NCI-H345 treated with DMSO at 0.1 percent for 48 hours (cell line): ENCODE measurements around the gene CLPTM1L.

ENCODE experiments used
- DNase-seq: peaks from one replicate; lab custom pipeline; 2025; ENCODE audit not compliant: unreplicated experiment; lab: John Stamatoyannopoulos, UW

Gene CLPTM1L

DNA sequence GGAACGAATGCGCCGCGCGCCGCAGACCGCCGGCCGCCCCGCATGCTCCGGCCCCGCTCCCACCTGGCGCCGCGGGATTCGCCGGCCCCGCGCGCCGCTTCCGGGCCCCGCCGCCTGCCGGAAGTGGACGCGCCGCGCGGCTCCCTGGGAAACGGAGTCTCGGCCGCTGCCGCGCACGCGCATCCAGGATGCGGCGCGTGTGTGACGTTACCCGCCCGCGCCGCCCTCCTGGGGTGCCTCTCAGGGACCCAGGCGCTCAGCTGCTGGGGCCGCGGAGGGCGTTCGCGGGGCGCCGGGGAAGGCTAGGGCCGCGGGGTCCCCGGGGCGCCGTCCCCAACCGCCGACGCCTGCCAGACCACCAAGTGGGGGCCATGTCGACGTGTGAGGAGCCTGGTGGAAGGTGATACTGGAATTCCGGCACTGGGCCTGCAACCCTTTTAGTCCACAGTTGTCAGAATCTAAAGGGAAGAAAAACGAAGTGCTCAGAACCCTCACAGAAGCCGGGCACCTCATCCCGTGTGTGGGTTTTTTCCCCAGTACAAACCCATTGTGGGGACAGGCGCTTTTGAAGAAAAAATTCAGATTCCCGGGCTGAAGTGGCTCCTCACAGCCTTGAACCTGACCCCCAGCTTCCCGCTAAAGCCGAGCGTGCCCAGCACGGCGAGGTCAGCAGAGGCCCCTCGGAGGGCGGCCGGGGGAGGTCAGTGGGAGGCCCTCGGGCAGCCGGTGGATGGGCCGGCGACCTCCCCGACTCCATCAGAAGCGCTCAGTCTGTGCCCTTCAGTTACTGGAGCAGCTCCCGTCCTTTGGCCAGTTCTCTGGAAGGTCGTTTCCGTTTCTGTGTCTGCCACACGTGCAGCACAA lies at the start of gene CLPTM1L:
TSS of gene CLPTM1L (minus strand) at position 125 of the 864 bp plus-strand sequence. CDS start 258 bp downstream, outside the sequence.
- DNase-seq: peak; percentile 73

DNA sequence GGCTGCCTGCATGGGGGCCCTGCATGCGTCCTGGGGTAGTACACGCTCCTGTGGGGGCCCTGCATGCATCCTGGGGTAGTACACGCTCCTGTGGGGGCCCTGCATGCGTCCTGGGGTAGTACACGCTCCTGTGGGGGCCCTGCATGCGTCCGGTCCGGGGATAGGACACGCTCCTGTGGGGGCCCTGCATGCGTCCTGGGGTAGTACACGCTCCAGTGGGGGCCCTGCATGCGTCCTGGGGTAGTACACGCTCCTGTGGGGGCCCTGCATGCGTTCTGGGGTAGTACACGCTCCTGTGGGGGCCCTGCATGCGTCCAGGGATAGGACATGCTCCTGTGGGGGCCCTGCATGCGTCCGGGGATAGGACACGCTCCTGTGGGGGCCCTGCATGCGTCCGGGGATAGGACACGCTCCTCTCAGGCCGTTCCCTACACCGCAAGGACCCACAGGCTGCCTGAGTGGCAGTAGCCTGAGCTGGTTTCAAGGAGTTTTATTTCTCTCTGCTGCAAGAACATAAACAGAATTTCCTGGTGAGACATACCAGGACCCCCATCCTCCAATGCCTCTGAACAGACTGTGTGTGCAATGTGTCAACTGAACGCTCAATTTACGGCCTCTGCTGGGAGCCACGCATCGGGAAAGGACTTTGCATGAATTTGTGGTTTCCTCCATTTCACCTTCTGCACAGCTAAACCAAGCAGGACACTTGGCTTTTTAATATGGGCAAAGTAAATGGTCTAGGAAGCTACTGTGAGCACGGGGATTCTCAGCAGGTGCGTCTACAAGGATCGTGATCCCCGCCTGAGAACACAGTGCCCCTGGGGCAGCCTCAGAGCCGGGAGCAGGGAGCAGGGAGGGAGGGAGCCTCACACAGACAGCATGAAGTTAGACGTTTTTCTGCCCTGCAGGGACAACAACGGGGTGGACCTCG lies 48.9 kb upstream of the CLPTM1L start:
- DNase-seq: no peak

GRCh38 chr5:1392801-1393565 lies 48.1 kb upstream of the CLPTM1L start:
- no peak for DNase-seq

- no peak for DNase-seq
Observed at GRCh38 chr5:1392261-1392660, 47.4 kb upstream of the CLPTM1L start.

- DNase-seq: no peak
Observed at GRCh38 chr5:1391691-1392090, 46.8 kb upstream of the CLPTM1L start.

GRCh38 chr5:1390861-1391600 lies 46.1 kb upstream of the CLPTM1L start:
- DNase-seq: peak; percentile 58

DNA sequence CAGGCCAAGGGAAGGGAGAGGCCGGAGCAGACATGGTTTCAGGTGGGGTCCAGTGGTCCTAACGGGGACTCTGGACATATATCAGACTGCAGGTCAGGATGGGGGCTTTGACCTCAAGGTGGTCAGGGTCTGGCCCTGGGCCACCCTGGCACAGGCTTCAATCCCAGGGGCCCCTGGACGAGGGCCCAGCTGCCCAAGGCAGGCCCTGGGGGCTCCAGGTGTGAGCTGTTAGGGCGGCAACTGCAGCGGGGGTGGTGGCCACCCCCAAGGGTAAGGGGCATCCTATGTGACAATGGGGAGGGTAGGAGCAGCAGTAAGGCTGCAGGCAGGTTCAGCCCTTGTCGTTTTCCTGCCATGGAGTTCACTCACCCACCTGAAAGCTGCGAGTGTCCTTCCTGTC lies 45.4 kb upstream of the CLPTM1L start:
- no peak for DNase-seq

DNA sequence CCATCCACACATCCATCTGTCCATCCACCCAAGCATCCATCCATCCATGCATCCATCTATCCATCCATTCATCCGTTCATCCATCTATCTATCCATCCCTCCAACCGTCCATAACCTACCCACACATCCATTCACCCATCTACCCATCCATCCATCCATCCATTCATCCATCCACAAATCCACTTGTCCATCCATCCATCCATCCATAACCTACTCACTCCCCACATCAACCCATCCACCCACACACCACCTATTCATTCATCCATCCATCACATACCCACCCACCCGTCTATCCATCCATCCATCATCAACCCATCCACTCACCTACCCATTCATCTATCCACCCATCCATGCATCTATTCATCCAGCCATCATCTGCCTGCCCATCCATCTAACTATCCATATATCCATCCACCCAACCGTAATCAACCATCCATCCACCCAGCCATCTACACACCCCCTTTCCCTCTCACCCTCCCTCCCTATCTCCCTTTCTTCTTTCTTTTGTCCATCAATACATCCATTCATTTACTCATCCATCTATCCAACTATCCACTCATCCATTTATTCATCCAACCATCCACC lies 43.6 kb upstream of the CLPTM1L start:
- no peak for DNase-seq

GRCh38 chr5:1387876-1388275 lies 43.0 kb upstream of the CLPTM1L start:
- DNase-seq: no peak

DNA sequence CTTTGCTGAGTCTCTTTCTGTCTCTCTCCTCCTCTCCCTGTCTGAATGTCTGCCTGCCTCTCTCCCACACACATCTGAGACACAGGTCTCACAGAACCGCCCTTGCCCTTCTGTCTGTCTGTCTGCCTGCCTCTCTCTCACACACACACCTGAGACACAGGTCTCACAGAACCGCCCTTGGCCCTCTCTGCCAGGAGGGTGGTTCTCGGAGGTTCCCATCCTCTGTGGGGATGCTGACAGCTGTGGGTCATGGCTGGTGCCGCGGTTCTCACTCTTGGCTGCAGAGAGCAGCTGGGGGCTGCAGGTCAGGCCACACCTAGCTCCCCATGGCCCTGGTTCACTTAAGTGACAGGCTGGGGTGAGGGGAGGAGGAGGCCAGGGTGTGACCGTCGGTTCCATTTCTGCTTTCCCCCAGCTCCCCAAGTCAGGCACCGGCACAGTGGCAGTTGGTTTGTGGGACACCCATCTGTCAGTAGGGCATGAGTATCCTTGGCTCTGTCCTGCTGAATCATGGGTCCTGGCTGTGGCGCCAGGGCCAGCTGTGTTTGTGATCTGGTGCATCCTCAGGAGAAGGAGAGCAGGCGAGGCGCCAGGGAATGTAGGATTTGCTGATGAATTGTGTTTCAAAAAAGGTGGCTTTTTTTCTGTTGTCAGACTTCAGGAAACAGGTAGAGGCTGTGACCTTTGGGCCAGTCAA lies 42.3 kb upstream of the CLPTM1L start:
- DNase-seq: no peak

DNA sequence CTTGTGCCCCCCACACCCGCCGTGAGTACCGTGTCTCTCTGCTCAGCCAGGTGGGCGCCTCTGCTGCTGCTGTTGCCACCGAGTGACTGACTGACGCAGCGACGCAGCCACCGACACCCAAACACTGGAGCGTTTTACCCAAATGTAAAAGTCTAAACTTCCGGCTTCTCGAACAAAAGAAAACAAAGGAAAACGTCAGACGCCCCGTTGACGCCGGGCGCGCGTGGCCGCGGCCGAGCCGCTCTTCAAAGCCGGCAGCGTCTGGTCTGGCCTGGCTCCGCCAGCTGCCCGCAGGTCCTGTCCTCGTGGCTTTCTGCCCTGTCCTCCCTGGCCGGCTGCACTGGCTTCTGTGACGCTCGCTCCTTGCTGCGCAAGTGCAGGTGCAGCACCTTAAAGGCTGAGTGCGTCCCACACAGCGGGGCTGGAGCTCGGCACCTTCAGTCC lies 41.4 kb upstream of the CLPTM1L start:
- DNase-seq: no peak

DNA sequence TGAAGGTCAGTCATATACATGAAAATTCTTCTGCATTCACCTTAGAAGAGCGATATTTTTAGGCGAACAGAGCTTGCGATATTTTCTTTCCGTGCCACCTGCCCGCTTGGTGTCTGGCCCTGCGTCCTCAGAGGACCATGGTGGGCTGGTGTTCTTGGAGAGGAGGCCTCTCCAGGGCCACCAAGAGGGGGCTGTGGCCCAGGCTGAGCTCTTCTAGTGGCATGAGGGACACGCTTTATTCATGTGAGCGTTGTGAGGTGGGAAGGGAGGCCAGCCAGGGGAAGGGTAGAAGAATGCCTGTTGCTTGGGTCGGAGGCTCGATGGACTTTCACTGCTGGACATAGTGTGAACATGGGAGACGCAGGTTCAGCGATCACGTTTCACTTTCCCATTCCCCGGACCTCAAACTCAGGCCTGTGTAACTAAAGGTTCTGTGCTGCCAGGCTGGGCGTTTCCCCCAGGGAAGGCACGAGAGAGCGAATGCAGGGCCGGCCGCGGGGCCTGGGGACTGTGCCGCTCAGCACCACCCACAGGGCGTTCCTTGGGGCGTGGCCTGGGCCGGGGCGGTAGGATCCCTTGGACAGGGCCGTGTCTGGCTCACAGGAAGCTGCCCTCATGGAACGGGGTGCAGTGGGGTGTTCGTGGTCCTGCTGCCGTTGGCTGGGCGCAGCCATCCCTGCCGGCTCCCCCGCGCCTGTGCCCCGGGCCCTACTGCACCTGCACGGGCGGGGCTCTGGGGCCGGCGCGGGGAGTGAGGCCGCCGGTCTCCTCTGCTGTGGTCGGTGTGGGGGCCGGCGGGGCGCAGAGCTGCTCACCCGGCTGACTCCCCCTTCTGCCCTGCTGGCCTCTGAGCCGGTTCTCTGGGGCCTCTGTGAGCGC lies 40.7 kb upstream of the CLPTM1L start:
- peak; percentile 60 for DNase-seq

DNA sequence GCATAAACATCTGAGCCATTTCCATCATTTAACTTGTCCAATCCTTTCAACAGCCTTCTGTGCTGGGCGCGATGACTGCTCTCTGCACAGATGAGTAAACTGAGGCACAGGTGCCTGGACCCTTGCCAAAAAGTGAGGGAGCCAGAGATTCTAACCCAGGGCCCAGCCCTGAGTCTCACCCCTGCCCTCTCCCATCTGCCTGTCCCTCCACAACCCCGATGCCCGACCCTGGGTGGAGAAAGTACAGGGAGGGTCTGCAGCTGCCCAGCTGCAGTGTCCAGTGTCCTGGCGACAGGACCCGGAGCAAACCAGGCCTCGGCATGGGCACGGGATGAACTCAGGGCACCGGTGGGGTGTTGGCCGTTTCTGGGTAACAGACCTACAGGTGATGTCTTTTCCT lies 39.6 kb upstream of the CLPTM1L start:
- no peak for DNase-seq

DNA sequence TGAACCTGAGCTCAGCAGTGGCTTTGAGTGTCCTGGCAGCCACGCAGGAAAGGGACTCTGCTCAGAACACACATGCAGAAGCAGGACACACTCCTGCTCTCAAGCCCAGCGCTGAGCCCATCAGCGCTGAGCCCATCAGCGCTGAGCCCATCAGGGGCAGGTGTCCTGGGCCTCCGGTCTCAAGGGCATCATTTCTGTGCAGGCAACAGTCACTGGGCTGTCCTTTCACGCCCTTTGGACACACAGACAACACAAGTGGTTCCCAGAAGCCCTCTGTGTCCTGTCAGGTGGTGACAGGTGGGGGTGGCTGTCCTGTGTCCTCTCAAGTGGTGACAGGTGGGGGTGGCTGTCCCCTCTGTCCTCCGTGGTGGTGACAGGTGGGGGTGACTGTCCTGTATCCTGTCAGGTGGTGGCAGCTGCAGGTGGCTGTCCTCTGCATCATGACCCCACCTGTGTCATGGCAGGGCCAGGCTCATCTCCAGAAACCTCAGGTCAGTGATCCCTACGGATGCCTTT lies 39.0 kb upstream of the CLPTM1L start:
- DNase-seq: no peak

DNA sequence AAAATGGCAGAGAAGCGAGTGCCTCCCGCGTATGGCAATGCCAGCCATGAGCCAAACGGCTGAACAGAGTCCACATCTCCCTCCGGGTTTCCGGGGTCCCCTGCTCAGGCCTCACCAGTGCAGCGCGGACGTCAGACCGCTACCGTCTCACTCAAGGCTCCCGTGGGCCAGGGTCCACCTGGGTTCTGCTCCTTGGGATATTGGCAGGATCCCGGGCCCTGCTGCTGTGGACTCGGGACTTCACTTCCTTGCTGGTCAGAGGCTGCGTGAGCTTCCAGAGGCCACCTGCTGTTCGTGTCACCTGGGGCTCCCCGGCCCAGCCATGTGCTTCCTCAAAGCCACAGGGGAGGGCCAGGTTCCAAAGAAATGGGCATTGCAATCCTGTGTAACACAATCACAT lies 38.4 kb upstream of the CLPTM1L start:
- DNase-seq: no peak

GRCh38 chr5:1382248-1382700 lies 37.4 kb upstream of the CLPTM1L start:
- no peak for DNase-seq

- no peak for DNase-seq
Observed at GRCh38 chr5:1381370-1382247, 36.7 kb upstream of the CLPTM1L start.
